Activated T-helper 17 cell treated with anti-CD3 and anti-CD28 coated beads, Interleukin-2, amount 50 U/mL, for 72 hours (primary cell): Measurements from ENCODE around the gene TTC3. TPM values are rescaled to one million over a fixed set of nuclear protein-coding genes. Genes with fewer than 3 reads are reported as not detected.

Source experiments
- ATAC-seq: fragments of 150-1000 bp; cut with Tn5 transposase; replicated peaks from 2 replicates; pipeline ENCODE4 v1.10.0; 2021; ENCODE audit warnings: mild to moderate bottlenecking, moderate library complexity
- H3K27ac Mint-ChIP-seq: one replicate; pipeline ENCODE4 v1.8.0; 2022; ENCODE audit warnings: mixed read lengths
- H3K27me3 Mint-ChIP-seq: one replicate; pipeline ENCODE4 v1.8.0; 2022; ENCODE audit warnings: mixed read lengths
- H3K36me3 Mint-ChIP-seq: one replicate; pipeline ENCODE4 v1.8.0; 2022; ENCODE audit warnings: low read depth, mild to moderate bottlenecking, mixed read lengths
- H3K4me1 Mint-ChIP-seq: one replicate; pipeline ENCODE4 v1.8.0; 2022; ENCODE audit warnings: mixed read lengths
- H3K4me3 Mint-ChIP-seq: one replicate; pipeline ENCODE4 v1.8.0; 2022; ENCODE audit warnings: mild to moderate bottlenecking, mixed read lengths
- H3K9me3 Mint-ChIP-seq: one replicate; pipeline ENCODE4 v1.8.0; 2022; ENCODE audit warnings: mixed read lengths
- total RNA-seq, 2 donors: library from RNA; stranded (reverse); gene quantifications; one replicate each; pipeline ENCODE4 v1.2.3, GENCODE V29; 2022

TTC3 gene
- total RNA-seq, 2 donors from 2014 or later: 69.2 to 105 TPM

- Mint-ChIP-seq H3K4me3 (no peak overlapping the region), H3K9me3 (no peaks in the 10 kb centered on the region), H3K4me1 (no peaks in the 10 kb centered on the region), H3K36me3 (peaks cover 98% of the 10 kb centered on the region), H3K27ac (no peak overlapping the region), H3K27me3 (no peaks in the 10 kb centered on the region)
- no peak for ATAC-seq
Observed at GRCh38 chr21:37164742-37165141, 91.7 kb downstream of the TTC3 start.

- Mint-ChIP-seq H3K27me3 (no peaks in the 10 kb centered on the region), H3K4me3 (no peak overlapping the region), H3K36me3 (peaks cover 99% of the 10 kb centered on the region), H3K9me3 (no peaks in the 10 kb centered on the region), H3K4me1 (no peaks in the 10 kb centered on the region), H3K27ac (no peak overlapping the region)
- no peak for ATAC-seq
Observed at GRCh38 chr21:37165586-37165985, 92.5 kb downstream of the TTC3 start.

- peaks cover 98% of the 10 kb centered on the region for H3K36me3 Mint-ChIP-seq
- H3K9me3 Mint-ChIP-seq: no peaks in the 10 kb centered on the region
- H3K27ac Mint-ChIP-seq: no peak overlapping the region
- H3K27me3 Mint-ChIP-seq: no peaks in the 10 kb centered on the region
- H3K4me3 Mint-ChIP-seq: no peak overlapping the region
- ATAC-seq: no peak
- no peaks in the 10 kb centered on the region for H3K4me1 Mint-ChIP-seq
Observed at GRCh38 chr21:37166733-37167132, 93.7 kb downstream of the TTC3 start.

- no peaks in the 10 kb centered on the region for H3K9me3 Mint-ChIP-seq
- no peaks in the 10 kb centered on the region for H3K27me3 Mint-ChIP-seq
Observed at GRCh38 chr21:37168666-37169065, 95.6 kb downstream of the TTC3 start.

GRCh38 chr21:37172646-37173045, 99.6 kb downstream of the TTC3 start:
- no peak overlapping the region for H3K4me3 Mint-ChIP-seq
- no peaks in the 10 kb centered on the region for H3K9me3 Mint-ChIP-seq
- H3K4me1 Mint-ChIP-seq: no peaks in the 10 kb centered on the region
- ATAC-seq: no peak
- peaks cover 98% of the 10 kb centered on the region for H3K36me3 Mint-ChIP-seq
- H3K27me3 Mint-ChIP-seq: no peaks in the 10 kb centered on the region
- no peak overlapping the region for H3K27ac Mint-ChIP-seq

More at GRCh38 chr21:37168666-37169065, 95.6 kb downstream of the TTC3 start:
- no peak overlapping the region for H3K4me3 Mint-ChIP-seq
- ATAC-seq: no peak
- H3K36me3 Mint-ChIP-seq: peaks cover 99% of the 10 kb centered on the region
- H3K4me1 Mint-ChIP-seq: no peaks in the 10 kb centered on the region
- H3K27ac Mint-ChIP-seq: no peak overlapping the region

- ATAC-seq: peak; percentile 51
- H3K4me3 Mint-ChIP-seq: no peak overlapping the region
- no peaks in the 10 kb centered on the region for H3K4me1 Mint-ChIP-seq
- H3K27me3 Mint-ChIP-seq: no peaks in the 10 kb centered on the region
- H3K36me3 Mint-ChIP-seq: peaks cover 92% of the 10 kb centered on the region
- no peak overlapping the region for H3K27ac Mint-ChIP-seq
- no peaks in the 10 kb centered on the region for H3K9me3 Mint-ChIP-seq
Observed at GRCh38 chr21:37176716-37177115, 103.7 kb downstream of the TTC3 start.

GRCh38 chr21:37181059-37181458, 108.0 kb downstream of the TTC3 start:
- ATAC-seq: no peak
- no peaks in the 10 kb centered on the region for H3K9me3 Mint-ChIP-seq
- no peaks in the 10 kb centered on the region for H3K27me3 Mint-ChIP-seq
- H3K36me3 Mint-ChIP-seq: peaks cover 81% of the 10 kb centered on the region
- H3K4me1 Mint-ChIP-seq: peaks cover 9% of the 10 kb centered on the region
- no peak overlapping the region for H3K27ac Mint-ChIP-seq
- H3K4me3 Mint-ChIP-seq: no peak overlapping the region

GRCh38 chr21:37182222-37182621, 109.2 kb downstream of the TTC3 start:
- H3K9me3 Mint-ChIP-seq: no peaks in the 10 kb centered on the region
- H3K27ac Mint-ChIP-seq: no peak overlapping the region
- peaks cover 9% of the 10 kb centered on the region for H3K4me1 Mint-ChIP-seq
- peaks cover 78% of the 10 kb centered on the region for H3K36me3 Mint-ChIP-seq
- H3K4me3 Mint-ChIP-seq: no peak overlapping the region
- H3K27me3 Mint-ChIP-seq: no peaks in the 10 kb centered on the region
- no peak for ATAC-seq

GRCh38 chr21:37183749-37184148, 110.7 kb downstream of the TTC3 start:
- Mint-ChIP-seq H3K27me3 (no peaks in the 10 kb centered on the region), H3K27ac (peak overlapping the region; percentile 63), H3K4me3 (no peak overlapping the region), H3K36me3 (peaks cover 78% of the 10 kb centered on the region), H3K9me3 (no peaks in the 10 kb centered on the region), H3K4me1 (peaks cover 9% of the 10 kb centered on the region)
- peak; percentile 67 for ATAC-seq

GRCh38 chr21:37184784-37185593, 111.9 kb downstream of the TTC3 start:
- peaks cover 78% of the 10 kb centered on the region for H3K36me3 Mint-ChIP-seq
- peaks cover 9% of the 10 kb centered on the region for H3K4me1 Mint-ChIP-seq
- no peaks in the 10 kb centered on the region for H3K9me3 Mint-ChIP-seq
- ATAC-seq: peak; percentile 78
- H3K27me3 Mint-ChIP-seq: no peaks in the 10 kb centered on the region
- peak overlapping the region; percentile 29 for H3K4me3 Mint-ChIP-seq
- peak overlapping the region; percentile 76 for H3K27ac Mint-ChIP-seq

- H3K4me3 Mint-ChIP-seq: no peak overlapping the region
- no peaks in the 10 kb centered on the region for H3K9me3 Mint-ChIP-seq
- peaks cover 87% of the 10 kb centered on the region for H3K36me3 Mint-ChIP-seq
- H3K27ac Mint-ChIP-seq: no peak overlapping the region
- H3K27me3 Mint-ChIP-seq: no peaks in the 10 kb centered on the region
- peaks cover 9% of the 10 kb centered on the region for H3K4me1 Mint-ChIP-seq
- peak; percentile 42 for ATAC-seq
Observed at GRCh38 chr21:37186983-37187382, 113.9 kb downstream of the TTC3 start.

- Mint-ChIP-seq H3K4me1 (peaks cover 9% of the 10 kb centered on the region), H3K27me3 (no peaks in the 10 kb centered on the region), H3K27ac (no peak overlapping the region), H3K4me3 (no peak overlapping the region), H3K9me3 (no peaks in the 10 kb centered on the region), H3K36me3 (peaks cover 90% of the 10 kb centered on the region)
- ATAC-seq: no peak
Observed at GRCh38 chr21:37188825-37189224, 115.8 kb downstream of the TTC3 start.

- H3K27ac Mint-ChIP-seq: peak overlapping the region; percentile 25
- no peaks in the 10 kb centered on the region for H3K4me1 Mint-ChIP-seq
- H3K36me3 Mint-ChIP-seq: peaks cover 97% of the 10 kb centered on the region
- H3K9me3 Mint-ChIP-seq: no peaks in the 10 kb centered on the region
- H3K27me3 Mint-ChIP-seq: no peaks in the 10 kb centered on the region
- no peak overlapping the region for H3K4me3 Mint-ChIP-seq
- no peak for ATAC-seq
Observed at GRCh38 chr21:37192019-37192418, 119.0 kb downstream of the TTC3 start.

- ATAC-seq: no peak
- Mint-ChIP-seq H3K4me3 (no peak overlapping the region), H3K27ac (no peak overlapping the region), H3K27me3 (no peaks in the 10 kb centered on the region), H3K36me3 (peaks cover 97% of the 10 kb centered on the region), H3K9me3 (no peaks in the 10 kb centered on the region), H3K4me1 (no peaks in the 10 kb centered on the region)
Observed at GRCh38 chr21:37193006-37193405, 120.0 kb downstream of the TTC3 start.

GRCh38 chr21:37193676-37194075, 120.6 kb downstream of the TTC3 start:
- no peaks in the 10 kb centered on the region for H3K4me1 Mint-ChIP-seq
- no peak for ATAC-seq
- peaks cover 97% of the 10 kb centered on the region for H3K36me3 Mint-ChIP-seq
- H3K4me3 Mint-ChIP-seq: no peak overlapping the region
- H3K27me3 Mint-ChIP-seq: no peaks in the 10 kb centered on the region
- no peaks in the 10 kb centered on the region for H3K9me3 Mint-ChIP-seq
- H3K27ac Mint-ChIP-seq: no peak overlapping the region
